ENCODE measurements around the gene SOS1.

DNA sequence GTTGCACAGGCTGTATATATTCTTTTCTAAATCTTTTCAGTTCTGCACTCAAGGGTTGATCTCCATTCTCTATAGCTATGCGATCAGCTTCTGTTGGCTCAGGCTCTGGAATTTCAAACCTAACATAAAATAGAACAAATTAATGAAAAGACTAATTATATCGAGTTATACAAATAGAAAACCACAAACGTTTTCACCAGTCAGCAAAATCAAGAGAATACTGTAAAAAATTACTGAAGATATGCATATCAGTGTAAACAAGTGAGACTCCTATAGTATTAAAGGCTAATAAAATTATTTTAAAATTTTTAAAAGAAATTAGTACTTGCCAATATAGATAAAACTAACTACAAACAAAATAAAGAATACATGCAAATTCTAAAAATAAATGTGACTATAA lies 107.0 kb downstream of the SOS1 start:
- TF ChIP-seq, protein P1, sequence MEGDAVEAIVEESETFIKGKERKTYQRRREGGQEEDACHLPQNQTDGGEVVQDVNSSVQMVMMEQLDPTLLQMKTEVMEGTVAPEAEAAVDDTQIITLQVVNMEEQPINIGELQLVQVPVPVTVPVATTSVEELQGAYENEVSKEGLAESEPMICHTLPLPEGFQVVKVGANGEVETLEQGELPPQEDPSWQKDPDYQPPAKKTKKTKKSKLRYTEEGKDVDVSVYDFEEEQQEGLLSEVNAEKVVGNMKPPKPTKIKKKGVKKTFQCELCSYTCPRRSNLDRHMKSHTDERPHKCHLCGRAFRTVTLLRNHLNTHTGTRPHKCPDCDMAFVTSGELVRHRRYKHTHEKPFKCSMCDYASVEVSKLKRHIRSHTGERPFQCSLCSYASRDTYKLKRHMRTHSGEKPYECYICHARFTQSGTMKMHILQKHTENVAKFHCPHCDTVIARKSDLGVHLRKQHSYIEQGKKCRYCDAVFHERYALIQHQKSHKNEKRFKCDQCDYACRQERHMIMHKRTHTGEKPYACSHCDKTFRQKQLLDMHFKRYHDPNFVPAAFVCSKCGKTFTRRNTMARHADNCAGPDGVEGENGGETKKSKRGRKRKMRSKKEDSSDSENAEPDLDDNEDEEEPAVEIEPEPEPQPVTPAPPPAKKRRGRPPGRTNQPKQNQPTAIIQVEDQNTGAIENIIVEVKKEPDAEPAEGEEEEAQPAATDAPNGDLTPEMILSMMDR (IDR thresholded peaks at IDR 0.05; ENCODE audit: low read depth, low read length, poor library complexity, severe bottlenecking): no peak
- no peak for TF ChIP-seq EZH2phosphoT487 (IDR thresholded peaks at IDR 0.05; ENCODE audit: borderline replicate concordance, low read length)
